Dermis lymphatic vessel endothelial cell (primary cell): ENCODE data around the gene ATP2B1. TPM values are rescaled to one million over a fixed set of nuclear protein-coding genes. Genes with fewer than 3 reads are reported as not detected.

Experiments used
- total RNA-seq: library from RNA; depleted of rRNA; stranded (reverse); fragments of >200 nt; gene quantifications from 2 replicates; pipeline ENCODE4 v1.2.1, GENCODE V29; 2014

Gene ATP2B1
- 22.9 and 34.2 TPM in 2 replicates for total RNA-seq

DNA sequence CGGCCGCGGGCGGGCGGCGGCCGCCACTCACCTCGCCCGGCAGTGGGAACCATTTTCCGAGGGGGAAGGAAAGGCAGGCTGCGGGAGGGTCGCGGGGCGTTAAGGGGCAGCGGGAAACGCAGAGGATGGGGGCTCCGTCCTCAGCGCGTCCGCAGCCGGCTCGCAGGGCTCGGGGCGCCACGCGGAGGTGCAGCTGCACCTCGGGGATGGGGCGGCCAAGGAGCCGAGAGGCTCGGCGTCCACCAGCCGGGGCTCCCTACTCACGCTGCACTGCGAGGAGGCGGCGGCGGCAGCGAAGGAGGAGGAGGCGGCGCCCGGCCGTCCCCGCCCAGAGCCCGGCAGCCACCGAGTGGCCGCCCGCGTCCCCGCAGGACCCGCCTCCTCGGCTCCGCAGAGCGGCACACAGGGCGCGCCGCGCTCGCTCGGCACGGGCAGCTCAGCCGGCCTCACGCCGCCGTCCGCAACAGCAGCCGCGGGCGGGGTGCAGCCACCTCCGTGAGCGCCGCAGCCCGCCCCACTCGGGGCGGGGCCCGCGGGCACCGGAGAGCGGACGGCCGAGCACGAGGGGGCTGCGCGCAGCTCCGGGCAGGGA, at the start of gene ATP2B1:
Gene ATP2B1 (minus strand): TSS at position 274 of the 592 bp plus-strand sequence. CDS start 52,952 bp downstream, outside the sequence.

Other genes with a start within 250 kb of the ATP2B1 start
- gene GALNT4, start 184.0 kb downstream of the ATP2B1 start, total RNA-seq, result 17.8 and 26.0 TPM in 2 replicates
- 15.8 and 22.4 TPM in 2 replicates for gene POC1B, start 182.8 kb downstream of the ATP2B1 start, total RNA-seq